Endothelial cell (in vitro differentiated cells): ENCODE data around the gene RAC3. TPM values are rescaled to one million over a fixed set of nuclear protein-coding genes. Genes with fewer than 3 reads are reported as not detected.

Experiments used
- DNase-seq: peaks from one replicate; pipeline ENCODE4 v3.0.0; 2021; ENCODE audit warnings: low spot score
- H3K27ac Mint-ChIP-seq: one replicate; pipeline ENCODE4 v1.8.0; 2021; ENCODE audit warnings: mixed read lengths, inconsistent platforms; ENCODE audit not compliant: unreplicated experiment
- H3K27me3 Mint-ChIP-seq: one replicate; pipeline ENCODE4 v1.8.0; 2021; ENCODE audit warnings: mild to moderate bottlenecking, moderate library complexity, mixed read lengths, inconsistent platforms; ENCODE audit not compliant: unreplicated experiment
- H3K36me3 Mint-ChIP-seq: one replicate; pipeline ENCODE4 v1.8.0; 2021; ENCODE audit warnings: mild to moderate bottlenecking, low read depth, mixed read lengths, inconsistent platforms; ENCODE audit not compliant: unreplicated experiment
- H3K4me1 Mint-ChIP-seq: one replicate; pipeline ENCODE4 v1.8.0; 2021; ENCODE audit warnings: mild to moderate bottlenecking, mixed read lengths, inconsistent platforms; ENCODE audit not compliant: unreplicated experiment
- H3K4me3 Mint-ChIP-seq: one replicate; pipeline ENCODE4 v1.8.0; 2021; ENCODE audit warnings: mild to moderate bottlenecking, mixed read lengths, inconsistent platforms; ENCODE audit not compliant: unreplicated experiment
- H3K9me3 Mint-ChIP-seq: one replicate; pipeline ENCODE4 v1.8.0; 2021; ENCODE audit warnings: mixed read lengths, inconsistent platforms; ENCODE audit not compliant: unreplicated experiment
- total RNA-seq: library from RNA; stranded (reverse); fragmentation: NEBNext Ultra II Directional; extraction: Animal tissue kit (Norgen Biotek cat#: 25700); gene quantifications from one replicate; pipeline ENCODE4 v1.2.1, GENCODE V29; 2021; ENCODE audit not compliant: unreplicated experiment
- TF ChIP-seq, protein P1 (sequence below): fragments of 200-600 bp; sonication (generic); IDR thresholded peaks from one replicate; pipeline ENCODE4 v1.5.0; 2021; ENCODE audit warnings: antibody characterized with exemption; ENCODE audit not compliant: unreplicated experiment

The RAC3 gene
- total RNA-seq, 1 donor from 2014 or later: 24.0 TPM

DNA sequence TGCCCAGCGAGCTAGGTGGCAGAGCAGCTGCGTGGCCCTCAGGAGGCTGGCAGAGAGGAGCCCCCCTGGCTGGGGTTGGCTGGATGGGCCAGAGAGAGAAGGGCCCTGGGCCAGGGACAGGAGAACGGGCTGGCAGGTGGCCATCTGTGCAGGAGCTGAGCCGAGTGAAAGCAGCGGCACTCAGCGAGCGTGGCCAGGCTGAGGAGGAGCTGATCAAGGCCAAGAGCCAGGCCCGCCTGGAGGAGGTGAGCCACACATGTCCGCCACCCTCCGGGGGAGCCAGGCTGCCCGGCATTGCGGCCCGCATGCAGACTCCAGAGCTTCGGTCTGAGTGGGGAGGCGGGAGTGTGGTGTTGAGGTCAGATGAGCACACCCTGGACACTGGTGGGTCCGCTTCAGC lies 2.1 kb upstream of the RAC3 start:
- no peaks in the 10 kb centered on the region for H3K36me3 Mint-ChIP-seq
- no peak for DNase-seq
- peaks cover 11% of the 10 kb centered on the region for H3K27me3 Mint-ChIP-seq
- peaks cover 3% of the 10 kb centered on the region for H3K4me1 Mint-ChIP-seq
- TF ChIP-seq, protein P1, sequence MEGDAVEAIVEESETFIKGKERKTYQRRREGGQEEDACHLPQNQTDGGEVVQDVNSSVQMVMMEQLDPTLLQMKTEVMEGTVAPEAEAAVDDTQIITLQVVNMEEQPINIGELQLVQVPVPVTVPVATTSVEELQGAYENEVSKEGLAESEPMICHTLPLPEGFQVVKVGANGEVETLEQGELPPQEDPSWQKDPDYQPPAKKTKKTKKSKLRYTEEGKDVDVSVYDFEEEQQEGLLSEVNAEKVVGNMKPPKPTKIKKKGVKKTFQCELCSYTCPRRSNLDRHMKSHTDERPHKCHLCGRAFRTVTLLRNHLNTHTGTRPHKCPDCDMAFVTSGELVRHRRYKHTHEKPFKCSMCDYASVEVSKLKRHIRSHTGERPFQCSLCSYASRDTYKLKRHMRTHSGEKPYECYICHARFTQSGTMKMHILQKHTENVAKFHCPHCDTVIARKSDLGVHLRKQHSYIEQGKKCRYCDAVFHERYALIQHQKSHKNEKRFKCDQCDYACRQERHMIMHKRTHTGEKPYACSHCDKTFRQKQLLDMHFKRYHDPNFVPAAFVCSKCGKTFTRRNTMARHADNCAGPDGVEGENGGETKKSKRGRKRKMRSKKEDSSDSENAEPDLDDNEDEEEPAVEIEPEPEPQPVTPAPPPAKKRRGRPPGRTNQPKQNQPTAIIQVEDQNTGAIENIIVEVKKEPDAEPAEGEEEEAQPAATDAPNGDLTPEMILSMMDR: no peak
- H3K9me3 Mint-ChIP-seq: no peaks in the 10 kb centered on the region
- H3K4me3 Mint-ChIP-seq: peak overlapping the region; percentile 65
- peak overlapping the region; percentile 61 for H3K27ac Mint-ChIP-seq

DNA sequence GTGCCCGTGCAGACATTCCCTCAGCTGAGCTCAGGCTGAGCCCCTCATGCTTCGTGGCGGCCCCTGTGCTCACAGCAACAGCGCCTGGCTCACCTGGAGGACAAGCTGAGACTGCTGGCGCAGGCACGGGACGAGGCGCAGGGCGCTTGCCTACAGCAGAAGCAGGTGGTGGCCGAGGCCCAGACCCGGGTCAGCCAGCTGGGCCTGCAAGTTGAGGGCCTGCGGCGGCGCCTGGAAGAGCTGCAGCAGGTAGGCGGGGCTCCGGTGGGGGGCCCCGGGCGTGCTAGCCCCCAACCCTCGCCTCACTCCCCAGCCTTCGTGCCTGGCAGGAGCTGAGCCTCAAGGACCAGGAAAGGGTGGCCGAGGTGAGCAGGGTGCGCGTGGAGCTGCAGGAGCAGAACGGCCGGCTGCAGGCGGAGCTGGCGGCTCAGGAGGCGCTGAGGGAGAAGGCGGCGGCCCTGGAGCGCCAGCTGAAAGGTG lies 1.4 kb upstream of the RAC3 start:
- DNase-seq: no peak
- no peak overlapping the region for H3K4me3 Mint-ChIP-seq
- TF ChIP-seq, protein P1: no peak
- H3K4me1 Mint-ChIP-seq: peaks cover 5% of the 10 kb centered on the region
- peaks cover 2% of the 10 kb centered on the region for H3K36me3 Mint-ChIP-seq
- H3K27ac Mint-ChIP-seq: no peak overlapping the region
- H3K9me3 Mint-ChIP-seq: no peaks in the 10 kb centered on the region
- H3K27me3 Mint-ChIP-seq: peaks cover 14% of the 10 kb centered on the region

DNA sequence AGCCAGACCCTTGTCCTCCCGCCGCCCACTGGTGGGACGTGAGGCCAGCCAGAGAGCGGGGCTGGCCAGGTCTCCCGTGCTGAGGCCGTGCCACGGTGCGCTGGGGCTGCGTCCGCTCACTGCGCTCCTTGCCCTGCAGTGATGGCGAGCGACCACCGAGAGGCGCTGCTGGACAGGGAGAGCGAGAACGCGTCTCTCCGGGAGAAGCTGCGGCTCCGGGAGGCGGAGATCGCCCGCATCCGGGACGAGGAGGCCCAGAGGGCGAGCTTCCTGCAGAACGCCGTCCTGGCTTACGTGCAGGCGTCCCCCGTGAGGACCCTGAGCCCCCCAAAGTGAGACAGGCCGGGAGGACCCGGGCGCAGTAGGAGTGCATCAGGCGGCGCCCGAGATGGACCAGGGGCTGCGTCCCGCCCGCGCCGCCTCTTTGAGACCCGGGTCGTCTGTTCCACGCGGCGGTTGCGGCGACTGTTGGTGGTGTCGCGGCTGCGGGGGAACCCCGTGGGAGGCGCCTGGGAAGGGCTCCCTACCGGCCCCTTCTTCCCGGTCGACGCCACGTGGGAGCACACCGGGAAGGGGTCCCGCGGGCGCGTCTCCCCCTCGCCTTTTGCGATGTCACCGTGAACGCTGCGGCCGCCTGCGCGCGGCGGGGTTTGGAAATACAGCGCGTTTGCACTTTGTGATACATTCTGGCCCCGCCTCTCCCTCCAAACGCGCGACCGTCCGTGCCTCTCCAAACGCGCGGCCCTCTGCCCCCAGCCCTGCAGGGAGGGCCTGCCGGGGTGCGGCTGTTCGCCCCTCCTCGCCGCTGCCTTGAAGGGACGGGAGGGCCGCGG lies 792 bp upstream of the RAC3 start:
- peaks cover 6% of the 10 kb centered on the region for H3K36me3 Mint-ChIP-seq
- DNase-seq: peak; percentile 92
- H3K4me3 Mint-ChIP-seq: peak overlapping the region; percentile 65
- TF ChIP-seq, protein P1: peak; percentile 88
- H3K27me3 Mint-ChIP-seq: peaks cover 20% of the 10 kb centered on the region
- H3K9me3 Mint-ChIP-seq: no peaks in the 10 kb centered on the region
- H3K4me1 Mint-ChIP-seq: peaks cover 9% of the 10 kb centered on the region
- no peak overlapping the region for H3K27ac Mint-ChIP-seq

DNA sequence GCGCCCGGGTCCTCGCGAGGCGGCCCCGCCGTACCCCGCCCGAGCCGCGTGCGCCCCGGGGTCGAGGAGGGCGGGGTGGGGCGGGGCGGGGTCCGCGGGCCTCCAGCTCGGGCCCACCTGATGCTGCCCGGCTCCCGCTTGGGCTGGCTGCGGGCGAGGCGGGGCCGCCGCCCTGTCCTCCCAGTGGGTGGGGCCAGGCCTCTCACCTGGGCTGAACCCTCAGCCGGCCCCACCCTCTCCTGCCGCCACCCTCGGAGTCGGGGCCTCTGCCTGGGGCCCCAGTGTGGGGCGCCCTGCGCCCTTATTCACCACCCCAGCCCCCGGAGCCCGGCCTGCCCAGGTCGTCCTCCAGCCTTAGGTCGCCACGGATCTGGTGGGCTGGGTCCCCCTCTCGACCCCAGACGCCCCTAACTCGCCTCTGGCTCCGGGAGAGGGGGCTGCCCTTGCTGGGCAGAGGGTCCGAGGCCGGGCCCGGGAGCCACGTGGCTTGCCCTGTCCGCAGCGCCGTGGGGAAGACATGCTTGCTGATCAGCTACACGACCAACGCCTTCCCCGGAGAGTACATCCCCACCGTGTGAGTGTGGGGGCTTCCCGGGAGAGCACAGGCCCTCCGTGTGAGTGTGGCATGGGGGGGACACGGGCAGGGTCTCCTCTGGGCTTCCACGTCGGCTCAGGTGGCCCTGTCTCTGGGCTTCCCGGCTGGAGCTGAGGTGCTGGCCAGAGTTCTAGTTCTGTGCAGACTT lies 578 bp downstream of the RAC3 start:
- peaks cover 6% of the 10 kb centered on the region for H3K36me3 Mint-ChIP-seq
- H3K27me3 Mint-ChIP-seq: peaks cover 15% of the 10 kb centered on the region
- H3K9me3 Mint-ChIP-seq: no peaks in the 10 kb centered on the region
- no peak overlapping the region for H3K4me3 Mint-ChIP-seq
- H3K27ac Mint-ChIP-seq: no peak overlapping the region
- peaks cover 9% of the 10 kb centered on the region for H3K4me1 Mint-ChIP-seq
- DNase-seq: no peak
- TF ChIP-seq, protein P1: no peak
